Fibroblast of villous mesenchyme (primary cell): ENCODE results near the gene ERCC2. TPM values are rescaled to one million over a fixed set of nuclear protein-coding genes. Genes with fewer than 3 reads are reported as not detected.

Source experiments
- DNase-seq: peaks from one replicate; pipeline ENCODE4 v3.0.0-alpha.2; 2010; ENCODE audit warnings: low read depth
- H3K4me3 ChIP-seq: 2 replicates; pipeline ENCODE4 v1.5.1; 2011; ENCODE audit warnings: low read depth, mild to moderate bottlenecking, low read length
- total RNA-seq: library from RNA; depleted of rRNA; stranded (reverse); fragments of >200 nt; gene quantifications from 2 replicates; pipeline ENCODE4 v1.2.3, GENCODE V29; 2012
- TF ChIP-seq, protein P1 (sequence below): IDR thresholded peaks from 2 replicates; pipeline ENCODE4 v1.5.1; 2012; ENCODE audit warnings: low read depth, mild to moderate bottlenecking, low read length; ENCODE audit not compliant: insufficient read depth

ERCC2 gene
- total RNA-seq, 1 donor: 73.0 TPM

DNA sequence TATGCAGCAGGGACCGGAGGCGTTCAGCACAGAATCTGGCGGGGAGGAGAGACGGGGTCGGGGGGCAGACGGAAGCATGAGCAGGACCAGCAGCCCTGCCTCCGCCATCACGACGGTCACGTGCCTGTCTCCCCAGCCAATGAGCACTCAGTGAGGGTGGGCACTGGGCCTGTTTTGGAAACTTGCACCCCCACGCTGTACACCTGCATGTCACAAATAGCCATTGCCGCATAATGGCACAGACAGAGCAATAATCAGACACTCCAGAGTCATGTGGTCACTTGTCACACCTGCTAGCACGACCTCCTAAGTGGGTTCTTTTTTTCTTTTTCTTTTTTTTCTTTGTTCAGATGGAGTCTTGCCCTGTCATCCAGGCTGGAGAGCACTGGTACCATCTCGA, 8.8 kb downstream of the ERCC2 start:
- no peak overlapping the region for H3K4me3 ChIP-seq
- DNase-seq: no peak
- TF ChIP-seq, protein P1, sequence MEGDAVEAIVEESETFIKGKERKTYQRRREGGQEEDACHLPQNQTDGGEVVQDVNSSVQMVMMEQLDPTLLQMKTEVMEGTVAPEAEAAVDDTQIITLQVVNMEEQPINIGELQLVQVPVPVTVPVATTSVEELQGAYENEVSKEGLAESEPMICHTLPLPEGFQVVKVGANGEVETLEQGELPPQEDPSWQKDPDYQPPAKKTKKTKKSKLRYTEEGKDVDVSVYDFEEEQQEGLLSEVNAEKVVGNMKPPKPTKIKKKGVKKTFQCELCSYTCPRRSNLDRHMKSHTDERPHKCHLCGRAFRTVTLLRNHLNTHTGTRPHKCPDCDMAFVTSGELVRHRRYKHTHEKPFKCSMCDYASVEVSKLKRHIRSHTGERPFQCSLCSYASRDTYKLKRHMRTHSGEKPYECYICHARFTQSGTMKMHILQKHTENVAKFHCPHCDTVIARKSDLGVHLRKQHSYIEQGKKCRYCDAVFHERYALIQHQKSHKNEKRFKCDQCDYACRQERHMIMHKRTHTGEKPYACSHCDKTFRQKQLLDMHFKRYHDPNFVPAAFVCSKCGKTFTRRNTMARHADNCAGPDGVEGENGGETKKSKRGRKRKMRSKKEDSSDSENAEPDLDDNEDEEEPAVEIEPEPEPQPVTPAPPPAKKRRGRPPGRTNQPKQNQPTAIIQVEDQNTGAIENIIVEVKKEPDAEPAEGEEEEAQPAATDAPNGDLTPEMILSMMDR: no peak

DNA sequence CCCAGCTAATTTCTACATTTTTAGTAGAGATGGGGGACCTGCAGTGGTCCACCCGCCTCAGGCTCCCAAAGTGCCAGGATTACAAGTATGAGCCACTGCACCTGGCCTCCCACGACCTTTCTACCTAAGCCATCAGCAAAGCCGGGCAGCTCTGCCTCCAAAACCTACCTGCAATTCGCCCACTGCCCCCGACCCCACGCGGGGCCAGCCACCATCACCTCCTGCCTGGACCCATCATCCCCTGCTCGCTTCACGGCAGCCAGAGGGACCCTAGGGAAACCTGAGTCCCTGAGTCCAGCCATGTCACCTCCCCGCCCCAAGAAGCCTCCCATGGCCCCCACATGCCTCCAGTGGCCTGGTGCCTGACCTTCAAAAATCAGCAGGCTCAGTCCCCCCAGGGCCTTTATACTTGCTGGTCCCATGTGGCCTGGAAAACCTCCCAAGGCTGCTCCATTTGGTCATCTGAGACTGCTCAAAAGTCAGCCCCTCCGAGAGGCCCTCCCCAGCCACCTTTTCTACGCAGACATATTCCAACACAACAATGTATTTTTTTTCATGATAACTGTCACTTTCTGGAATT, 12.1 kb downstream of the ERCC2 start:
- no peak for DNase-seq
- TF ChIP-seq, protein P1: no peak

DNA sequence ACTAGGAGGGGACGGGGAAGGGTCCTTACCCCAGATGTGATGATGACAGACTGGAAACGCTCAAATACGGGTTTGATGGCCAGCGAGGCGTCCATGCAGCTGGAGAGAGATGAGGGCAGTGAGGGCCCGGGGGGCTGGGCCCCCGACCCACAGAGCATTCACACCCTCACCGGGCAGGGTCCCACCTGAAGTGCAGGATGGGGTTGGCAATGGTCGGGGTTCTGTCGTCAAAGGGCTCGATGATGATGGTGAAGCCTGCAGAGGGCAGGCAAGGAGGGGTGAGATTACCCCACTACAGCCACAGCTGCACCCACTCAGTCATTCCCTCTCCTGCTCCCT, 13.0 kb downstream of the ERCC2 start:
- no peak overlapping the region for H3K4me3 ChIP-seq
- DNase-seq: no peak
- TF ChIP-seq, protein P1: no peak

More for the DNA sequence above, 12.1 kb downstream of the ERCC2 start:
- H3K4me3 ChIP-seq: no peak overlapping the region

GRCh38 chr19:45356760-45357444, 13.5 kb downstream of the ERCC2 start:
- no peak for DNase-seq
- H3K4me3 ChIP-seq: no peak overlapping the region
- TF ChIP-seq, protein P1: no peak

- DNase-seq: no peak
- no peak overlapping the region for H3K4me3 ChIP-seq
- TF ChIP-seq, protein P1: no peak
Measured at GRCh38 chr19:45355910-45356309, 14.5 kb downstream of the ERCC2 start.

- no peak overlapping the region for H3K4me3 ChIP-seq
- TF ChIP-seq, protein P1: no peak
- DNase-seq: no peak
Measured at GRCh38 chr19:45355402-45355801, 15.0 kb downstream of the ERCC2 start.

- DNase-seq: no peak
- TF ChIP-seq, protein P1: no peak
- H3K4me3 ChIP-seq: no peak overlapping the region
Measured at GRCh38 chr19:45354241-45354842, 16.0 kb downstream of the ERCC2 start.
